Fibroblast of villous mesenchyme (primary cell): Measurements from ENCODE around the gene NUDT14. TPM values are rescaled to one million over a fixed set of nuclear protein-coding genes. Genes with fewer than 3 reads are reported as not detected.

ENCODE experiments used
- DNase-seq: peaks from one replicate; pipeline ENCODE4 v3.0.0-alpha.2; 2010; ENCODE audit warnings: low read depth
- H3K4me3 ChIP-seq: 2 replicates; pipeline ENCODE4 v1.5.1; 2011; ENCODE audit warnings: low read depth, mild to moderate bottlenecking, low read length
- total RNA-seq: library from RNA; depleted of rRNA; stranded (reverse); fragments of >200 nt; gene quantifications from 2 replicates; pipeline ENCODE4 v1.2.3, GENCODE V29; 2012
- TF ChIP-seq, protein P1 (sequence below): IDR thresholded peaks from 2 replicates; pipeline ENCODE4 v1.5.1; 2012; ENCODE audit warnings: low read depth, mild to moderate bottlenecking, low read length; ENCODE audit not compliant: insufficient read depth

Gene NUDT14
- total RNA-seq, 1 donor, result 17.7 TPM

DNA sequence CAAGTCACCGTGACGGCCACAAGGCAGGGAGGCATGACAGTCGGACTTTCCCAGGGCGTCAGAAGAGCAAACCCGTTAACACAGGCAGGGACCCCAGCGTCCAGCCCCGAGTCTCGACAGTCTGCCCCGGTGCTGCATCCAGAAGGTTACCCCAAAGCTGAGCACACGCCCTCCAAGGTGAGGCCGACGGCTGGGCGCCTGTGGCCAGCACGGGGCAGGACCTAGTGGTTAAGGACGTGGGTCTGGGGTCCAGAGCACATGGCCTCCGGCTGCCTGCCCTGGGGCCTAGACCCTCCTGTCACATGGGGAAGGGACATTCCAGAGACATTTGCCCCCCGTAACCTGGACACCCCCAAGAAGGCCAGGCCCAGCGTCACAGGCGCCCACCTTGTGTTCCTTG is 37.5 kb upstream of the NUDT14 start:
- DNase-seq, result no peak
- TF ChIP-seq, protein P1, sequence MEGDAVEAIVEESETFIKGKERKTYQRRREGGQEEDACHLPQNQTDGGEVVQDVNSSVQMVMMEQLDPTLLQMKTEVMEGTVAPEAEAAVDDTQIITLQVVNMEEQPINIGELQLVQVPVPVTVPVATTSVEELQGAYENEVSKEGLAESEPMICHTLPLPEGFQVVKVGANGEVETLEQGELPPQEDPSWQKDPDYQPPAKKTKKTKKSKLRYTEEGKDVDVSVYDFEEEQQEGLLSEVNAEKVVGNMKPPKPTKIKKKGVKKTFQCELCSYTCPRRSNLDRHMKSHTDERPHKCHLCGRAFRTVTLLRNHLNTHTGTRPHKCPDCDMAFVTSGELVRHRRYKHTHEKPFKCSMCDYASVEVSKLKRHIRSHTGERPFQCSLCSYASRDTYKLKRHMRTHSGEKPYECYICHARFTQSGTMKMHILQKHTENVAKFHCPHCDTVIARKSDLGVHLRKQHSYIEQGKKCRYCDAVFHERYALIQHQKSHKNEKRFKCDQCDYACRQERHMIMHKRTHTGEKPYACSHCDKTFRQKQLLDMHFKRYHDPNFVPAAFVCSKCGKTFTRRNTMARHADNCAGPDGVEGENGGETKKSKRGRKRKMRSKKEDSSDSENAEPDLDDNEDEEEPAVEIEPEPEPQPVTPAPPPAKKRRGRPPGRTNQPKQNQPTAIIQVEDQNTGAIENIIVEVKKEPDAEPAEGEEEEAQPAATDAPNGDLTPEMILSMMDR, result no peak
- no peak overlapping the region for H3K4me3 ChIP-seq

DNA sequence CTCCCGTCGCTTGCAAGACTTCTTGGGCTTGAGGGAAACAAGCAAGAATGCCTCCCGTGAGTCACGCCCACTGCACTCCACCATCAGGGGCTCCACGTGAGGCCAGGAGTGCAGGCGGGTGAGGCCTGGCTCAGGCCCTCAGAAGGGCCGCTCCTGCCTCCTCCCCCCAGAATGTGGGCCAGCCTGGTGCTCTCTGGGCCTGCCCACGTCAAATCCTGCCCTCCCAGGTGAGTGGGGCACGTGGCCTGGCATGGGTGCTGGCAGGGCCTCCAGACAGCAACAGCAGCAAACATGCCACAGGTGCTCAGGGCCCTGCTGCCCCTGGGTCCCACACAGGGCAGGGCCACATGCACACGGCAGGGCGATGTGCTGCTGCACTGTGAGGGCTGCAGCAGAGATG is 36.7 kb upstream of the NUDT14 start:
- H3K4me3 ChIP-seq, result no peak overlapping the region
- TF ChIP-seq, protein P1, result no peak
- DNase-seq, result no peak

DNA sequence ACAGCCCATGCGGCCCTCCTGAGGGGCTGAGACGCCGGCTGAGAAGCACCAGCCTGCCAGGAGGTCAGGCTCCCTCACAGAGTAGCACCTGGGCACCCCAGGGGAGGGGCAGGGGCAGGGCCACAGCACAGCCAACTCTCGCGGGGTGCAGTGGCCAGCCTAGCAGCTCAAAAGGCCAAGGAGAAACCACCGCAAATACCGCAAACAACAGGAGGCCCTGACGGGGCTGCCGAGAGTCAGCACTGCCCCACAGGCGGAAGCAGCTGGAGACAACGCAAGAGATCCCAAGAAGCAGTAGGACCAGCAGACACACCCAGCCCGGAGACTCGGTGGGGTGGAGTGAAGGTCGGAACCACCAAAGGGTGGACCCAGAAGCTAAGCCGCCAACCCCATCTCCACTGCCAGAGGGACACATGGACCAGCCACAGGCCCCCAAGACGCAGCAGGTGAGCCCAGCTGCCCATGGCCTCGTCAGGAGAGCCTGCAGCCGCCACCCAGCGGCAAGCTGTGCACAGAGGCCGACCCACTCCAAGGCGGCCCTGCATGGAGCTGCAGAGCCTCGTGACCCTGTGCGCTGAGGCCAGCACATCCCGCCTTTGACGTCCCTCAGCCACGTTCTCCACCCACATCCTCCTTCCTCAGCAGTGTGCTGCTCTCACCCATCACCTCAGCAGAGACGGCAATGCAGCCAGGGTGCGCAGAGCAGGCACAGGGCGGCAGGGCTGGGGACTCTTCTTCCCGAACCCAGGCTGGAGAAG is 35.6 kb upstream of the NUDT14 start:
- TF ChIP-seq, protein P1, result no peak
- no peak overlapping the region for H3K4me3 ChIP-seq
- DNase-seq, result no peak

DNA sequence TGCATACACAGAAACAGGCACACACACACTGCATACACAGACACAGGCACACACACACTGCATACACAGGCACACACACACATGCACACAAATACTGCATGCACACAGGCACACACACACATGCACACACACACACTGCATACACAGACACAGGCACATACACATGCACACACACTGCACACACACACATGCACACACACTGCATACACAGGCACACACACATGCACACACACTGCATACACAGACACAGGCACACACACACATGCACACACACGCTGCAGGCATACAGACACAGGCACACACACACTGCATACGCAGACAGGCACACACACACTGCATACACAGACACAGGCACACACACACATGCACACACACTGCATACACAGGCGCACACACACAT is 34.5 kb upstream of the NUDT14 start:
- no peak overlapping the region for H3K4me3 ChIP-seq
- no peak for DNase-seq
- TF ChIP-seq, protein P1, result no peak

DNA sequence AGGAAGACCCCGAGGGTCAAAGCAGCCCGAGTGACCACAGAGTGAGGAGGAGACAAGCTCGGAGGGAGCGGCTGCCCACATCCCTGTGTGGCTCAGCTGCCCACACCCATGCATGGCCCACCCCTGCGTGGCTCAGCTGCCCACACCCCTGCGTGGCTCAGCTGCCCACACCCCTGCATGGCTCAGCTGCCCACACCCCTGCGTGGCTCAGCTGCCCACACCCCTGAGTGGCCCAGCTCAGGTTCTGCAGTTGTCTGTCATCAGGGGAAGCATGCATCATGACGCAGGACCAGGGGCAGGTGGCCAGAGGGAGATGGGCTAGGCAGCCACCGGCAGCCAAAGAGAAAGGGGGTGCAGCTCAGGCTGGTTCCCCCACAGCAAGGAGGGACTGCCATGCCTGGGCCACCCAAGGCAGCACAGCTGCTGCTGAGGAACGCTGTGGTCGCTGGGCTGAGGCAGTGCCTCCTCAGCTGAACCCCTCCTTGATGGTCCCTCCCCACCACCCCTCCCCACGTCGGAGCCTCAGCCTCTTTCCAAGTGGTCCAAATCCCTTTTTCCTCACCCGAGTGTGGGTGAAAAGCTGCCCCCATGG is 33.3 kb upstream of the NUDT14 start:
- H3K4me3 ChIP-seq, result no peak overlapping the region
- no peak for DNase-seq
- TF ChIP-seq, protein P1, result no peak

DNA sequence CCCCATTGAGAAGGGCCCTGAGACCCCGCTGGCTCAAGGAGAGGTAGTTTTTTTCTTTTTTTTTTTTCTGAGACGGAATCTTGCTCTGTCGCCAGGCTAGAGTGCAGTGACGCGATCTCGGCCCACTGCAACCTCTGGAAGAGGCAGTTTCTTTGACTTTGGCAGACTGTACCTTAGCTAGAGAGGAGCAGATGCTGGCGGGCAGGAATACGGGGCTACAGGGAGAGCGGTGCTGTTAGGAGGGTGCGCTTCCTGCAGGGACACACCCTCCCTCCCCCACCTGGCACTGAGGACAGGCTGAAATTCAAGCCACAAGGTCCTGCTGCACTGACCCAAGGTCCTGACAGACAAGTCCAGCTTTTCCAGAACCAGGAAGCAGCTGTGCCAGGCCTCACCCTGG is 32.2 kb upstream of the NUDT14 start:
- DNase-seq, result no peak
- H3K4me3 ChIP-seq, result no peak overlapping the region
- TF ChIP-seq, protein P1, result no peak
